HG03159 (cell line): Measurements from ENCODE around the gene GNAT3.

Source experiments
- ATAC-seq: cut with Tn5 transposase; IDR thresholded peaks from one replicate; pipeline ENCODE4 v1.9.1; 2021; ENCODE audit warnings: mild to moderate bottlenecking, moderate library complexity; ENCODE audit not compliant: unreplicated experiment

GNAT3 gene

DNA sequence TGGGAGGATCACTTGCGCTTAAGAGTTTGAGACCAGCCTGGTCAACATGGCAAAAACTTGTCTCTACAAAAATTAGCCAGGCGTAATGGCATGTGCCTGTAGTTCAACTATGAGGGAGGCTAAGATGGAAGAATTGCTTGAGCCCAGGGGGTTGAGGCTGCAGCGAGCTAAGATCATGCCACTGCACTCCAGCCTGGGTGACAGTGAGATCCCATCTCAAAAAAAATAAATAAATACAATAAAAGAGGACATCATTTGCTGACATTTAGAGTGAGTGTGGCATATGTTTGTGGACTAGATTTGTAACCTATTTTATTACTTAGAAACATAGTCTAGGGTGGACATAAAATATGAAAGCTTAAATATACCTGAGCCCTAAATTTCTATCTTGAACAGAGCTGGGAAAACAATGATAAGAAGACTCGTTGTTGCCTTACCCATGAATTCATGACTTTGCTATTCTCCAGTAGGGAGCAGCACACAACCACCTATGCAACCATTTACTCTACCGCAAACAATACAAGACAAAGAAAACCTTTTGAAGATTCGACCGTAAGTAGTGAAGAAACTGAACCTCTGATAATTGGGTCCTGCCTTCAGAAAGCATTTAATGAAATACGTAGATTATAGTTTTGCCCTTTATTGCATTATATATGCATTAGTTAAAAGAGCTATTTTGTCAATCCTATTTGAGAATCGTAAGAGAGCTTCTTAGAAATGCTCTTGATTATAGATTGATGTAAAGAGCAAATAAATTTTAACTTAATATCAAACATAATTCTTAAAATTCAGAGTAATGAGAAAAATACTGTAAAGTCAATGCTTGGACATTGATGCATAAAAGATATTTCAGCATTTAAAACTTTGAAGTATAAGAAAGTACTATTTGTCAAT lies 83.5 kb downstream of the GNAT3 start:
- ATAC-seq, result peak; percentile 61

DNA sequence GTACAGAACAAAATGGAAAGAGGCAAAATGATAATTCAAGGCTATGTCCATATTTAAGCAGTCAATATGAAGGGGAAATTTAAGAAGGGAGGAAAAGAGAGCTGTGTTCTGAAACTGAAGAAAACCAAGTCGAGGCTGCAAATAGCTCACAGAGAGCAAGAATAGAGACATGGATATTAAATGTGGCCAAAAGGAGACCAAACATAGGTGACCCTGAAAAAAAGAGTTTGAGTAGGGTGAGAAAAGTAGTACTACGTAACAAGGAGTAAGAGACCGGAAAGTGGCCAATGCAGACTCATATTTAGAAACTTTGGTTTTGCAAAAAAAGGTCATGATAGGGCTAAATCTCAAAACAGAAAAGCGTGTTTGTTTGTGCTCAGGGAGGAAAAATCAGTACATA lies 84.6 kb downstream of the GNAT3 start:
- no peak for ATAC-seq

DNA sequence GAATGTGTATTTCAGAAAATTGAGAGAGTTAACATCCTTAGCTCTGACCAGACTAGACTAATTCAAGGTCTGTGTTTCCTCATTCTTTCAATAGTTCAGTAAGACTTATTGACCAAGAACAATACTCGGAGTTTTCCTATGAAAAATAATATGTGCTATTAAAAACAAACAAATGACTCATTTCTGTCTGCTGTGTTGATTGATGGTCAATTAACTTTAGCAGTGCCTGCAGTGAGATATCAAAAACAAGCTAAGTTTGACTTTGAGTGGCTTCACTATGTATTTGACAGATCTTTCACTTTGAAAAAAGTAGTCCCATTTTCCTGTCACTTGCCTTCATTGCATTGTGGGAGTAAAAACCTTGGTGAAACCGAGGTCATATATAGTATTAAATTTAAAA lies 91.0 kb downstream of the GNAT3 start:
- ATAC-seq, result no peak

DNA sequence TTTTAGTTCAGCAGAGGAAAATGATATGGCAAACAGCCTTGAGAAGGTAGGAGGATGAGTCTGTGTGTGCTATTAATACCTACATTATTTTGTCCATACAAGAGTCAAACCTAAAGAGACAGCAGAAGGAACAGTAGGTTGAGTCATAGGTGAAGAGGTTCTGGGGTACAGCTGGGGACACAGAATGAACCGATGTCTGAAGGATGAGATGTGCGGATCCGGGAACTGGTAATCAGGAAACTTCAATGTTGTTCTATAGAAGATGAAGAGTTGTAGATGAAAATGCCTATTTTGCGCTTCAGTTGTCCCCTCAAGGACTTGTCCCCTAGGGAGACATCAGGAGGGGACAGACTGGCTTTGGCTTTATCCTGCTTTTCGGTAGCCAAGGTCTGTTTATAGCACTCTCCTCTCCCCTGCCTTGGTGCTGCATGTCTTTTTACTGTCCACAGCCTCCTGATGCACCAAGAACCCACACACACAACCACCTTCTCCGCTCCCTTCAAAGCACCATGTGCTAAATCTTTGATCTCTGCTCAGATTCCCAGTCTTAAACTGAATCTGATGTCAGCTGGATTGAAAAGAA lies 94.6 kb downstream of the GNAT3 start:
- no peak for ATAC-seq

- no peak for ATAC-seq
These were observed 96.3 kb downstream of the GNAT3 start for GRCh38 chr7:80415522-80415921.

- ATAC-seq, result no peak
These were observed 96.8 kb downstream of the GNAT3 start for GRCh38 chr7:80415114-80415513.

DNA sequence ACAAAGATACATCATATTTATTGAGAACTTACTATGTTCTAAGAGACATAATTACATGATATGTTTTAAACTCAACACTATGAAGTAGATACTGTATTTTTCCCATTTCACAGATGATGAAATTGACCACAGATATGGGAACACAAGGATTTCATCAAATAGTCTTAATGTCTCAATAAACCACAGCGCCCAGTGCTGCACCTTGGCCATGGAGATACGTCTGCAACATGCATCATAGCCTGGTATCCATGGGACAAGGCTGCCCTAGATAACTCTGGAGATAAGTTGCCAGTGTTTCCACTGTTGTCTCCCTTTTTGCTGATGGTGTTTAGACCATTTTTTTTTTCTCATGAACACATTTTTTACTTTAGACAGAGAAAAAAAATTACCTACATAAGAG lies 97.5 kb downstream of the GNAT3 start:
- ATAC-seq, result no peak

DNA sequence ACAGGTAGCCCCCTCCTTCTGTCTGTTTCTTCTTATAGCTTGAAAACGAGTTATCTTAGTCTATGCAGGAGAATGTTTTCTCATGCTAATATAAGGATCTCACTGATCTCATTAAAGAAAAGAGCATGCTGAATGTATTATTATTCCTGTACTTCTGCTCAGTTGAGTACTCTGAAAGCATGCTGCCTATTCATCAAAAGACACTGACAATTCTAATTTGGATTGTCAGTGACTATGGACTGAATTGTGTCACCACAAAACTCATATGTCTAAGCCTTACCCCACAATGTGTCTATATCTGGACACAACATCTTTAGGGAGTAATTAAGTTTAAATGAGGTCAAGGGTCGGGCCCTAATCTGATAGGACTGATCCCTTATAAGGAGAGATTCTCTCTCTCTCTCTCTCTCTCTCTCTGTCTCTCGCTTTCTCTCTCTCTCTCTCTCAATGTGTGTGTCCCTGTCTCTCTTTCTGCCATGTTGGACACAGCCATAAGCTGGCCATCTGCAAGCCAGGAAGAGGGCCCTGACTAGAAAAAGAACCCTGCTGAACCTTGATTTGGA lies 98.4 kb downstream of the GNAT3 start:
- no peak for ATAC-seq

DNA sequence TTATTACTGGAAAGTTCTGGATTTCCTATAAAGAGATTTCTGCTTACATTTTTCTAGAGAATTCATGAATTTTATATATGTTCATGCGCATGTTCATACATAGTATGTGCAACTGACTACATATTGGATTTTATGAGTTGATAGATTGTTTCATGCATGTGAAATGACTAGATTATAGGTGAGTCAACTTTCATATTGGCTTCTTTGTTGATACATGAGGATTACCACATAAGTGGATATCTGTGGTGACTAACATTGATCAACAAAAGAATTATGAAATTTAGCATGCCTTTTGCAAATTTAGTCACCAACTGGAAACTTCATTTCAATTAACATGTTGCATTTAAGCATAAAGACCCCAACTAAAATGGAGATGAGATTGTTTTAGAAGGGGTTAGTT lies 99.0 kb downstream of the GNAT3 start:
- ATAC-seq, result no peak

GRCh38 chr7:80411621-80412020 lies 100.2 kb downstream of the GNAT3 start:
- ATAC-seq, result no peak

DNA sequence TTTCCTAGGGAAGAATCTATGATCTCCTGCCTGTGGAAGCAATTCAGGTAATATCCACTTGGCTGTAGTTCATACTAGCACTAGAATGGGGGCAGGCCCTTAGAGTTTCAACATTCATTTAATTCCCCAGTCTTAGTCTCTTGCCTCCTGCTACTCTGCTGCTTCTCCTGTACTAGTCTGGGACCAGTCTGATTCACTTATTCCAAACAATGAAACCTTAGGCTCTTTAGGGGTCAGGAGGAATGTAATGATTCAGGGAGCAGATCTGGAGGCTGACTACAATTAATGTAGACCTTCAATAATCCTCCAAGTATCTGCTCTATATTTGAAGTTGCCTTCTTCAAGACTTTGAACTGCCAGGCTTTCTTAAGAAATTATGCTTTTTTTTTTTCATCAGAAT lies 101.8 kb downstream of the GNAT3 start:
- ATAC-seq, result no peak
